ENCODE data around the gene GNAI1. TPM values are rescaled to one million over a fixed set of nuclear protein-coding genes. Genes with fewer than 3 reads are reported as not detected.

GNAI1 gene
- total and polyA plus RNA-seq, 2 of the 13 experiments (the other 11 are each of a cell fraction or from before 2014, with no cell fraction given), result 3.5 to 5.7 TPM

GRCh38 chr7:80136261-80137055, 1.8 kb downstream of the GNAI1 start (continued):
- TF ChIP-seq FOXP4 (CRISPR knock-in tag; IDR thresholded peaks at IDR 0.05), result no peak
- TF ChIP-seq, protein P1, sequence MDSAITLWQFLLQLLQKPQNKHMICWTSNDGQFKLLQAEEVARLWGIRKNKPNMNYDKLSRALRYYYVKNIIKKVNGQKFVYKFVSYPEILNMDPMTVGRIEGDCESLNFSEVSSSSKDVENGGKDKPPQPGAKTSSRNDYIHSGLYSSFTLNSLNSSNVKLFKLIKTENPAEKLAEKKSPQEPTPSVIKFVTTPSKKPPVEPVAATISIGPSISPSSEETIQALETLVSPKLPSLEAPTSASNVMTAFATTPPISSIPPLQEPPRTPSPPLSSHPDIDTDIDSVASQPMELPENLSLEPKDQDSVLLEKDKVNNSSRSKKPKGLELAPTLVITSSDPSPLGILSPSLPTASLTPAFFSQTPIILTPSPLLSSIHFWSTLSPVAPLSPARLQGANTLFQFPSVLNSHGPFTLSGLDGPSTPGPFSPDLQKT (CRISPR knock-in tag; IDR thresholded peaks at IDR 0.05; ENCODE audit: borderline replicate concordance), result no peak

DNA sequence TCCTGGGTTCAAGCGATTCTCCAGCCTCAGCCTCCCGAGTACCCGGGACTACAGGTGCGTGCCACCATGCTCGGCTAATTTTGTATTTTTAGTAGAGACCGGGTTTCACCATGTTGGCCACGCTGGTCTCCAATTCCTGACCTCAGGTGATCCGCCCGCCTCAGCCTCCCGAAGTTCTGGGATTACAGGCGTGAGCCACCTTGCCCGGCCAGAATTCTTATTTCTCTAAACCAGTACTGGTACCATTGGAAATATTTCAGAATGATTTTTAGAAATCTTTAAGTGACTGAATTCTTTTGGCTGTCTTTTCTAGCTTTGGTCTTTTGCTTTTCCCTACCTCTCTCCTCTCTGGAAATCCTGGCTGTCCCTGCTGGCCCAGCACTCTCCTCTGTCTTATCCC, 2.8 kb downstream of the GNAI1 start:
- Histone ChIP-seq H3K9ac (ENCODE audit: insufficient read depth, low read depth, low read length) (no peak overlapping the region), H2AFZ (ENCODE audit: low read length) (no peak overlapping the region), H3K36me3 (replicated peaks in 1 of 2; ENCODE audit: control insufficient read depth in 1 of 2, insufficient read depth in 2 of 2, low read length in 2 of 2) (no peaks in the 10 kb centered on the region), H3K9me3 (ENCODE audit: low read length) (no peaks in the 10 kb centered on the region), H3K27ac (ENCODE audit: extremely low read length, insufficient read depth, low read length) (no peak overlapping the region), H3K79me2 (ENCODE audit: insufficient read depth, low read length) (peaks cover 7% of the 10 kb centered on the region), H3K4me1 (ENCODE audit: insufficient read depth, low read length) (peaks cover 32% of the 10 kb centered on the region), H4K20me1 (ENCODE audit: insufficient read depth, low read length) (peaks cover 3% of the 10 kb centered on the region; the same call in 1 of the 2 replicates), H3K4me2 (ENCODE audit: low read depth, low read length) (no peak overlapping the region), H3K4me3 (replicated peaks in 1 of 3; ENCODE audit: insufficient read depth in 1 of 3, low read depth in 2 of 3, low read length in 3 of 3) (no peak overlapping the region), H3K27me3 (ENCODE audit: control insufficient read depth in 1 of 2, insufficient read depth in 2 of 2, low read length in 2 of 2) (no peaks in the 10 kb centered on the region; a peak in 1 of 5 replicates)
- CTCF ChIA-PET (ENCODE audit: low intra/inter-chr PET ratio, low total read pairs), result no interaction called here
- FAIRE-seq (no peak), ATAC-seq (no peak), DNase-seq (ENCODE audit: low spot score) (no peak)
- TF ChIP-seq TP53 (CRISPR knock-in tag; conservative IDR thresholded peaks at IDR 0.05) (no peak), ARID5B (CRISPR knock-in tag; IDR thresholded peaks at IDR 0.05) (no peak), ELF1 (CRISPR knock-in tag; IDR thresholded peaks at IDR 0.05) (no peak), FOXA3 (CRISPR knock-in tag; IDR thresholded peaks at IDR 0.05) (no peak), NFE2L1 (CRISPR knock-in tag; IDR thresholded peaks at IDR 0.05; ENCODE audit: borderline replicate concordance) (no peak), GATAD2A (CRISPR knock-in tag; IDR thresholded peaks at IDR 0.05) (no peak), RXRA (CRISPR knock-in tag; IDR thresholded peaks at IDR 0.05) (no peak)
- 96% methylated on average over 12 of the region's 12 CpGs for WGBS (ENCODE audit: low lambda C conversion rate)
- in situ Hi-C loops (cut with HindIII; ENCODE audit: extremely low pct_ligation_motif_present, low pct_unique_long_range_greater_than_20kb) (loop anchor here (10.0 kb wide), 1 partner anchor 147 kb away; no protein-coding TSS in a partner anchor), intact Hi-C loops (cut with micrococcal nuclease; ENCODE audit: unreplicated experiment) (loop anchor here (5.0 to 10.0 kb wide), 4 partner anchors 45 to 517 kb away; no protein-coding TSS in a partner anchor)
- no TSS peak for BruUV-seq (replicated peaks)
- POLR2A ChIA-PET, result no interaction called here
